NCI-H345 treated with DMSO at 0.1 percent for 48 hours (cell line): ENCODE measurements around the gene GATAD2A.

Experiments used
- DNase-seq: peaks from one replicate; lab custom pipeline; 2025; ENCODE audit not compliant: unreplicated experiment; lab: John Stamatoyannopoulos, UW

Gene GATAD2A

GRCh38 chr19:19528721-19529490, 123.4 kb downstream of the GATAD2A start, which contains the start of gene YJEFN3:
TSS of gene YJEFN3 (plus strand) at chr19:19528911. CDS start at chr19:19528933, 22 bp downstream.
- no peak for DNase-seq

DNA sequence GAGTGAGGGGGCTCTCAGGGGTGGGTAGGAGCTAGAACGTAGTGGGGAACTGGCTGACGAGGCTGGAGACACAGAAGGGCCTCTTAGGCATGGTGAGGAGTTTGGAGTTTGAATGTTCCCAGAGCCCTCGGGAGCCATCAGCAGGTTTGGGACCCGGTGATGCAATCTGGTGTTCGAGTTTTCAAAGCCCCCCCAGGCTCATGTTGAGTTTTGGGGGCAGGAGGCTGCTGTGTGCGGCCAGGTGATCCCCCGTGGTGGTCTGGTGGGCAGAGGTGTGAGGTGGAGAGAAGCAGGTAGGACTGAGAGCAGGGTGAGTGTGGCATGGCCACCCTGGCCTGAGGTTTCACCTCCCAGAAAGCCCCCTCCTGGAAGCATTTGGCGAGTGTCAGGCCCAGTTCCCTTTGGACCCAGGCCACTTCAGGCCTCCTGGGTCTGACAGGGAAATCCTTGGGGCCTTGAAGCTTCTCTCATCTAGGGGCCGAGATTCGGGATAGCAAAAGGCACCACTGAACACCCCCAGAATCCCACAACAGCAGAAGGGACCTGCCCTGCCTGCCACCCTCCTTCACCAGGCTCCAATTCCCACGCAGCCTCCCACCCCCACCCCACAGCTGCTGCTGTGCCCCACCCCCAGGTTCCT, 124.4 kb downstream of the GATAD2A start:
- no peak for DNase-seq

- DNase-seq: no peak
Observed at GRCh38 chr19:19530423-19530804, 124.9 kb downstream of the GATAD2A start.

DNA sequence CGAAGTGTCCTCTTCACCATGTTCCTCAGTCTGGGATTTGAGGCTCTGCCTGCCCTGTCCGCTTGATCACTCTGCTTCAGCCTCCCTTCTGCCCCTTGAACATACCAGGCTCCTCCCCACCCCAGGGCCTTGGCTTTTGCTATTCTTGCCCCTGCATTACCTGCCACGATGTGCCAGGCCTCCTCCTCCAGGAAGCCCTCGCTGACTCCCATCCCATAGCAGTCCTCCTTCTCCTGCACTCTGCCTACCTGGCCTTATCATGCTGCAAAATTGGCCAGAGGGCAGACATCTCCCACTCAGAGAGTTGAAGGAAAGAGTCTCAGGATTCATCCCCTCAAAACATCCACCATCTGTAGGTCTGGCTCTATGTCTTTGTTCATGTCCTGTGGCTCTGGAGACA, 125.4 kb downstream of the GATAD2A start:
- DNase-seq: no peak

DNA sequence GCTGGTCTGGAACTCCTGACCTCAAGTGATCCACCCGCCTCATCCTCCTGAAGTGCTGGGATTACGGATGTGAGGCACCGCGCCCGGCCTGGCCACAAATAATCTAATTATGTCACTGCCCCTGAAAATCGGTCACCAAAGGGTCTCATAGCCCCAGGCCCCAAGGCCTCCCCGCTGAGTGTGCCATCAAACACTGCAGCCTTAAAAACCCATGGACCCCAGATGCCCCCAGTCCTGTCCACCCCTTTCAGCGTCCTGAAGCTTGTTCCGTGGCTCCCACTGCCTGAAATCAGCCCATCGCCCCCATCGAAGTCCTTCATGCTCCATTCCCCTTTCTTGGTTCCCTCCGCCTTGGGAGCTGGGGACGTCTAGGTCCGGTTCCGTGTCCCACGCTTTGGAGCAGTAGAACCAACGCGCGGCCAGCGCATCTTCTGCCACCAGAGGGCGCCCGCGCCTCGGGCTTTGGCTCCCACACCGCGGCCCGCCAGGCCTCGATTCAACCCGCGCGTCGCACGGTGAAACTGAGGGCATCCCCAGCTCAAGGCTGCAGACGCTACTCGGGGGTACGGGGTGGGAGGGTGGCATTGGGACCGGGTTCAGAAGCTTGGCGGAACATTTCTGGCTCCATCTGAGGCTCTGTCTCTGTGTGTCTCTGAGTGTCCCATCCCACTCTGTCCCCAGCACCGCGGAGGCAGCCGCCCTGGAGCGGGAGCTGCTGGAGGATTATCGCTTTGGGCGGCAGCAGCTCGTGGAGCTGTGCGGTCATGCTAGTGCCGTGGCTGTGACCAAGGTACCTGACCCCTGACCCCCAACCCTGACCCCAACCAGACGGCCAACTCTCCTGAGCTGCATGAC, 126.7 kb downstream of the GATAD2A start:
- no peak for DNase-seq

DNA sequence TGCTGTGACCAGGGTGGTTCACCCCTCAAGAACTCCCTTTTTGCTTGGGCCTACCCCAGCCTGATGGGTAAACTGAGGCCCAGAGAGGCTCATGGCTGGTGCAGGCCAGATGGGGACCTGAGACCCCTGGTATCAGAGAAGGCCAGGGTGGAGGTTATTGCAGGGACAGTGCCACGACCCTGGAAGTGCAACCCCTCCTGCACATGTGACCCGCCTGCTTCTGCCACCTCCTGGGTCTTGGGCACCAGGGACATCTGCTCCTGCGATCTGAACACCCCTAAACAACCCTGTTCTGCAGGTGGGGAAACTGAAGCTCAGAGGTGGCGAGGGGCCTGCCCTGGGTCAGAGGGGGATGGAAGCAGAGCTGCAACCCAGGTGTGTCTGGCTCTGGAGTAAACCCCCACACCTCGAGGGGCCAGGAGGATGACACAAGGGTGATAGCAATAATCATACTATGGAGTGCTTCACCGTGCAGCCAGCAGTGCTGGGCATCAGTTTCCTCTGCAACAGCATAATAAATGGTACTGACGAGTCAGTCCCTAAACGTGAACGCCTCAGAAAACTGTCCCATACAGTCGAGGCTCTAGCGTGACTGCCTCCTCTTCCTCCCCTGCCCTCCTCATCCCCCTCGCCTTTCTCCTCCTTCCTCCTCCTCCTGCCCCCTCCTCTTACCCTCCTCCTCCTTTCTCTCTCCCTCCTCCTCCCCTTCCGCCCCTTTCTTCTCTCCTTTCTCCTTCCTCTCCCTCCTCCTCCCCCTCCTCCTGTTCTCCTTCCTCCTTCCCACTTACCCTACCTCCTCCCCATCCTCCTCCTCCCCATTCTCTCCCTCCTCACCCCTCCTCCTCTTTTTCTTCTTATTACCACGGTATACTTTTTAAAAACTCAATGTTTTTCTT, 127.6 kb downstream of the GATAD2A start:
- no peak for DNase-seq

- DNase-seq: no peak
Observed at GRCh38 chr19:19533841-19534240, 128.4 kb downstream of the GATAD2A start.

GRCh38 chr19:19534556-19535265, 129.2 kb downstream of the GATAD2A start:
- no peak for DNase-seq

DNA sequence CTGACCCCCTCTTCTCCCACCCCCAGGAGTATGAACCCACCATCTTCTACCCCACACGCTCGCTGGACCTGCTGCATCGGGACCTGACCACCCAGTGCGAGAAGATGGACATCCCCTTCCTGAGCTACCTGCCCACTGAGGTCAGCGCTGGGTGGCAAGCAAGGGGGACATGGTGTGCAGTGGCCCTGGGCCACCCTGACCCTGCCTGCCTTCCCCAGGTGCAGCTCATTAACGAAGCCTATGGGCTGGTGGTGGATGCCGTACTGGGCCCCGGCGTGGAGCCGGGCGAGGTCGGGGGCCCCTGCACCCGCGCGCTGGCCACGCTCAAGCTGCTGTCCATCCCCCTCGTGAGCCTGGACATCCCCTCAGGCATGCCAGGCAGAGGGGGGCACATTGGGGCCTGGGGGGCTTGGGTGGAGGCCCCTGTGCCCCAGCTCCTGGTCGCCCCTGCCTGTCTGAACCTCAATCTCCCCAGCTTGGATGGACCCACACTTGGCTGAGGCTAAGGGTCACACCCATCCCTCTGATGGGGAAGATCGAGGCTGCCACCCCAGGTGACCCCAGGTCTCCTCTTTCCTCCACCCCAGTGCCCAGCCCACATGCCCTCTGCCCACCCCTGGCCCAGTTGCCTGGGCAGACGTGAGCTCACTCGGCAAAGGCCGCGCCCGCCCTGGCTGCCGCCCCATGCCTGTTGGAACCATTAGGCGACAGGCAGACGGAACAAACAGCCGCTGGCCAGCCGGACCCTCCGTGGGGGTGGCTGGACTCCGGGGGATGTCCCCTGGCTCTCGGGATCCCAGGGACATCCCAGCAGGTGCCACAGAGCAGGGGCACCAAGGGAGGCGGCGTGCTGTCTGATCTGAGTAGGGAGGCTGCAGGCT, 130.1 kb downstream of the GATAD2A start:
- DNase-seq: no peak

DNA sequence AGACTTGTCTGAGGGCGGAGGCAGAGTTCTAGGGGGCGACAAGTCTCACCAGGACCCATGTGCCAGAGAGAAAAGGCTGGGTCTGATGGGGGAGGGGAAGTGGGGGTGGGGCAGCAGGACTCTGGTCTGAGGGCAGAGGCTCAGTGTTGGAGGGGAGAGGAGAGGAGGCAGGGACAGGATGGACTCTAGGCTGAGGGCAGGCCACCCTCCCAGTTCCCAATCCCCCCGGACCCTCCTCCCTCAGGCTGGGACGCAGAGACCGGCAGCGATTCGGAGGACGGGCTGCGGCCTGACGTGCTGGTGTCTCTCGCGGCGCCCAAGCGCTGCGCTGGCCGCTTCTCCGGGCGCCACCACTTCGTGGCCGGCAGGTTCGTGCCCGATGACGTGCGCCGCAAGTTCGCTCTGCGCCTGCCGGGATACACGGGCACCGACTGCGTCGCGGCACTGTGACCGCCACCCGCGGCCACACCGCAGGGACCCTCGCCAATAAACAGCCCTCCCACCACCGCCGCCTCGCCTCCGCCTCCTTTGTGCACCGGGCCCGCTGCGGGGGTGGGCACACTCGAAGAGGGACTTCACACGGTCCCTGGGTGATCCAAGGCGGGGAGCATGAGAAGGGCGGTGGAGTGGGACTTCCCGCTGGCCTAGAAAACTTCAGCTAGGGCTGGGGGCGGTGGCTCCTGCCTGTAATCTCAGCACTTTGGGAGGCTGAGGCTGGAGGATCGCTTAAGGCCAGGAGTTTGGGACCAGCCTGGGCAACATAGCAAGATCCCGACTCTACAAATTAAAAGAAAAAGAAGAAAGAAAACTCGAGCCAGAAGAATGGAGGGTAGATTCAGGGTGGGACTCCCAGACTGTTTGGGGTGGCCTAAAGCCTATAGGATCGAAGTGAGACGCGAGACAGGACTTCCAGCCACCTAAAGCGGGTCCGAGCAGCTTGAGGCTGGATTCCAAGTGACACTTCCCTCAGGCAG, 131.9 kb downstream of the GATAD2A start:
- no peak for DNase-seq

GRCh38 chr19:19538061-19538784, 132.7 kb downstream of the GATAD2A start, which contains the start of gene CILP2:
TSS of gene CILP2 (plus strand) at chr19:19538265. CDS start at chr19:19538350, 85 bp downstream.
- DNase-seq: no peak

DNA sequence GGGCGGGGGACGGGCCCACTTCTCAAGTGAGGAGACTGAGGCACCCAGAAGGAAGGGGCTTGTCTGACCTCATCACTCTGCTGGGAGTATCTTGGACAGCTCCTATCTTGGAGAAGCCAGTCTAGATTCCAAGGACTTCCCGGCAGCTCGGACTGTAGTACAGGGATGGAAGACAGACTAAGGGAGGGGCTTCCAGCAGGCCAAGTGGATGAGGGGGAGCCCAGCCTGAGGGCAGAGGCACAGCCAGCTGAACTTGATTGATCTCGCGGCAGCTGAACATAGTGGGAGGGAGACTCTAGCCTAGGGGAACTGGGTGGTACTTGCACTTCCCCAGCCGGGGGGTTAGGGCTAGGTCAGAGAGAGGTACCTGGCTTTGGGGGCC, 133.3 kb downstream of the GATAD2A start:
- DNase-seq: no peak

DNA sequence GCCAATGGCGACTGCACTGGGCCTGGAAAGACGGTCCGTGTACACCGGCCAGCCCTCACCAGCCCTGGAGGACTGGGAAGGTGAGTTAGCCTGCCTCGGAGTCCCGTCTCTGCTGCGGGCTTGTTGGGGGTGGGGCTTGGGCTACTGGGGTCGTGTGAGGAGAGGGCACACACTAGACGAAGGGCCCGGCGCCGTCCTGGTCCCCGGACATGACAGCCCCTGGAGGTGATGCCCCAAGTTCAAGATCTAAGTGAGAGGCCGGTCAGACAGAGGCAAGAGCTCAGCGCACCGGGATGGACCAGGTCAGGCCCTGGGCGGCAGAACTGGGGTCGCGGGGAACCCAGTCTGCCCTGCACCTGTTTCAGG, 134.2 kb downstream of the GATAD2A start:
- DNase-seq: no peak

GRCh38 chr19:19540064-19540714, 134.7 kb downstream of the GATAD2A start:
- no peak for DNase-seq

DNA sequence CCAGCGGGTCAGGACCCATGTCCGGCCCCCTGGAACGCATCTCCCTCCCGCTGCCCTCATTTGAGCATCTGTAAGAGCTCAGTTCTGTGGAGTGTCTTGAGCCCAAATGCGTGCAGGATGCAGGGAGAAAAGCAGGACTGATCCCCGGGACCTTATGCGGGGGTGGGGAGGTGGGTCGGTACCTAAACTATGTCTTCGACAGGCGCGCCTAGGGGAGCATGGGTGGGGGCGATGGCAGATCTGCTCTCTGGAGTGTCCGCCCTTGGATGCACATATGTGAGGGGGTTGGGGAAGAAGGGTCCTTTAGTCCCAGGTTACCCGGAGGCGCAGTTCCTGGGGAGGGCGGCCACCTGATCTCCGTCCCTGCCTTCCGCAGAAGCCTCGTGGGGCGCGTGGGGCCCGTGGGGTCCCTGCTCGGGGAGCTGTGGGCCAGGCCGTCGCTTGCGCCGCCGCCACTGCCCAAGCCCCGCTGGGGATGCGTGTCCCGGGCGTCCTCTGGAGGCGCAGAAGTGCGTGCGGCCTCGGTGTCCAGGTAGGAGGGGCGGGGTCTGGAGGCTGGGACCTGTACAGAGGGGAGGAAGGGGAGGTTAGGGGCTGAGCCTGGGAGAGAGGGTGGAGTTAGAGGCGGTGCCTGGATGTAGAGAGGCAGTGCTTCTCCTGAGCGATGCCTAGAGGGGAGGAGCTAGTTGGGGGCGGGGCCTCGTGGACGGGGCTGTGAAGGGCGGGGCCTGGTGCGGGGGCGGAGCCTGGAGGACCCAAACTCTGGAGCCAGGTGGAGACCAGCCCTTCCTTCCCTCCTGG, 135.4 kb downstream of the GATAD2A start:
- DNase-seq: peak; percentile 44

DNA sequence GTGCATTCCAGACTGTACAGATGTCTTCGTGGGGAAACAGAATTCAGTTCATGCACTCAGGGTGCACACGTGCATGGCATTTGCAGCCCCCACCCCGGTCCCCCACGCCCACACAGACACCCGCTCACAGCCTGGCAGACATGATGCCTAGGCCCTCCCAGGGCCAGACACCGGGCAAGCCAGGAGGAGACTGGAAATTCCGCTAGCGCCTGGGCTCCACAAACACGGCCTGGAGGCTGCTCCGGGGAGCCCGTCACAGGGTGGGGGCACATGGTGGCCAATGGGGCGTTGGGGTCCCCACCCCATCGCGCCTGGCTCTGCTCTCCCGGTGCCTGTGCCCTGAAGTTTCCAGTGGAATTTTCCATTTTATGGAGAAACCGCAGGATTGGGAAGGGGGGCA, 136.1 kb downstream of the GATAD2A start:
- DNase-seq: no peak
